Fibroblast of skin of left quadriceps (primary cell): ENCODE measurements around the gene NCKAP5.

Source experiments
- DNase-seq, 2 experiments: peaks; one replicate each; pipeline ENCODE4 v3.0.0-alpha.2; 2013; ENCODE audit warnings: low read depth in 2 of 2

Gene NCKAP5

DNA sequence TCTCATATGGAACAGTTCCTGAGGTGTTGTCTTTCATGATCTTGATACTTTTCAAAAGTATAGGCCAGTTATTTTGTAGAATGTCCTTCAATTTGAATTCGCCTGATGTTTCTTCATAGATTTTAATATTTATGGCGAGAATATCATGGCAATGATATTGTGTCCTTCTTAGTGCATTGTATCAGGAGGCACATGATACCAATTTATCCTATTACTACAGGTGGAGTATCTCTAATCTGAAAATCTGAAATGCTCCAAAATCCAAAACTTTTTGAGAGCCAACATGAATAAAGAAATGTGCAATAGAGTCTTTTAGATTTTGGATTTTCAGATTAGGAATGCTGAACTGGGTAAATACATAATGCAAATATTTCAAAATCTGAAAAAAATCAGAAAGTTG lies 681.7 kb downstream of the NCKAP5 start:
- no peak for DNase-seq

DNA sequence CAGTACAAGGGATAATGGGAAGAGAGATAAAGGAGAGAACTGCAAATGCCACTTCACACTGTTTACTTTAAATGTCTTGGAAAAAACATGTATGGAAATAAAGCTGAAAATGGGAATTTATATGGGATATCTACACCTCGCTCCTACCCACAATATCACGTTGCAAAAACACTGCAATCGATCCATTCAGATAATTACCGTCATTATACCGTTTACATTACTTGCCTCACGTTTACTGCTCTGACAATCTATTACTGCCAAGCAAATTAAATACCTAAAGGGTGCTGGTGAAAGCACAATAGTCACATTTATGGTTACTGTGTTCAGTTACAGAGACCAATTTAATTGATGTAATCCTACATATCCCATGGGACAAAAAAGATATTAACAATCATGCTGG lies 683.6 kb downstream of the NCKAP5 start:
- DNase-seq = no peak

DNA sequence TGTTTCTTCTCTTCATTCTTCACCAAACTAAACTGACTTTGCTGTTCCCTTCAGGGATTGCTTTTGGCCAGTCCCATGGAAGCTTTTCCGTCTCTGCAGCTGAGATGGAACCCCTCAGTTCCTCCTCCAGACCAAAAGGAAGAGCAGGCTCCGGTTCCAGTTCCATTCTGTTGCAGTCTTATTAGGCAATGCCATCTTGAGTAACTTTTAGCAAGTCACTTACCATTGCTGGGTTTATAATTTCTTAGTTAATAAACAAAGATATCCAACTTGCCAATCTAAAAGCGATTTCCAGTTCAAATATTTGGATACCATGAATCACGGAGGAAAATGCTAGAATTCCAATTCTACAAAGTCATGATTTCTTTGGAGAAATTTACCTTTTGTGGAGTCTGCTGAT lies 684.0 kb downstream of the NCKAP5 start:
- DNase-seq = no peak

DNA sequence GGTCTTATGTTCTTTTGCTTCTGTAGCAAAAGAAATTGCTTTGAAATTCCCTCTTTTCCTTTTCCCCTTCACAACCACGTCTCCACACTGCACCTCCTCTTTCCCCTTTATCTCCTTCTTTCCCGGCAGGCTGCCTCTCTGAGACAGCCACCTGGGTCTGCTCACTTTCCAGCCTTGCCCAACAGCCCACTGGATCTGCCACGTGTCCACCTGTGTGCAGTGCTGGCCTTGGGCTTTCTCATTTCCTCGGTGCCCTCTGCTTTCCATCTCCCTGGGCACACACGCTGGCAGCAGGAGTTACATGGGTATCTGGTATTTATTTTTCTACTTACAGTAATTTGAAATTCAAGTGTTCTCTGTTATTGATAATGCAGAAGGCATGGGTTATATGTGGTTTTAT lies 684.8 kb downstream of the NCKAP5 start:
- DNase-seq = no peak

DNA sequence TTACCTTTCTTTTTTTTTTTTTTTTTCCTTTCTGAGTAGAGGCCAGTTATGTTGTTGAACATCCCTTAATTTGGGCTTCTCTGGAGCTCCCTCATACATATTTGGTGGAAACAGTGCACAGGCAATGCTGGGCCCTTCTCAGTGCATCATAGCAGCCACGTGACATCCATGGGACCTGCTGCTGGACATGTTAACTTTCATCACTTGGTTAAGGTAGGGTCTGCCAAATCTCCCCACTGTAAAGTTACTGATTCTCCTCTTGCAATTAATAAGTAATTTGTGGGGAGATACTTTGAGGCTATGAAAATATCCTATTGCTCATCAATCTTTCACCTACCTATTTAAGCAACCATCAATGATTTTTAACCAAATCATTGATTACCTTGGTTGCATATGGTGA lies 686.7 kb downstream of the NCKAP5 start:
- no peak for DNase-seq

DNA sequence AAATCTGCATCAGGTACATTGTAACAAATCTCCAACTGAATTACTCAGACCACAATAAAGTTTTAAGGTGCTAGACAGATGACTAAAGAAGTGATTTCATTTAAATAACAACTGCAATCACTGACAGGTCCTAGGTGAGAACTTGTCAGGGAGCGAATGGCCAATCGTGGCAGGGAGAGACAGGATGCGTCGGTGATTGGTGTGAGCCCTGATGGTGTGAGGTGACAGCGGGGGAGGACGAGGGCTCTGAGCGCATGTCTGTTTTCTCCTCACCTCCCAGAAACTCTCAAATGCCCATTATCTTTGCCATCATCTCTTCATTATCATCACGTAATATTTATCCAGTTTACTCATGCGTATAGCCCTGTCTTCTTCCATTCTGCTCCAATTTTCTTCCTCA lies 690.3 kb downstream of the NCKAP5 start:
- DNase-seq = no peak

DNA sequence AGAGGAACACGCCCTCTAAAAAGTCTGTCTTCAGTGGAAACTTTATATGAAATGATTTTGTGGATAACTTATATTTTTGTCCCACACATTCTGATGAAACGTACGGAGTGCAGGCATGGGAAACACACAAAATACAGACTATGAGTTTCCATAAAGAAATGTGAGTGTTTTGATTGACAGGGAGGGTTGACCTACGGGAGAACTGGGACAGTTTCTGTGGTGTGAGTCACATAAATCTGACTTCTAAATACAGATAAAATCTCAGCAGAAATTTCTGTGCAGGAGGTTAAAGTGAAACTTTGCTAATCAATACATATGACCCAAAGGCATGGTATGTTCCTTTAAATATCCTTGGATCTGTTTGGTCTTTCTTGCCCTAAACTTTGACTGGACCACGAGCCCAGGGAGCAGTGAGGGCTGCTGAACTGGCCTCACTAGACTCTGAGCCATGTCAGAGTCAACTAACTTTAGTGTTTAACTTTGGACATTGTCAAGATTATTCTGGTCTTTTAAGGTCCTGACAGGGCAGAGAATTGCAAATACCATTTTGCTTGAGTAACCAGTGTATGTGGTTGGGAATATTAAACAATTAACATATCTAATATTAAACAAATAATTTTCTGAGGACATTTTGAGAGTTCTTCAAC lies 691.4 kb downstream of the NCKAP5 start:
- no peak for DNase-seq

DNA sequence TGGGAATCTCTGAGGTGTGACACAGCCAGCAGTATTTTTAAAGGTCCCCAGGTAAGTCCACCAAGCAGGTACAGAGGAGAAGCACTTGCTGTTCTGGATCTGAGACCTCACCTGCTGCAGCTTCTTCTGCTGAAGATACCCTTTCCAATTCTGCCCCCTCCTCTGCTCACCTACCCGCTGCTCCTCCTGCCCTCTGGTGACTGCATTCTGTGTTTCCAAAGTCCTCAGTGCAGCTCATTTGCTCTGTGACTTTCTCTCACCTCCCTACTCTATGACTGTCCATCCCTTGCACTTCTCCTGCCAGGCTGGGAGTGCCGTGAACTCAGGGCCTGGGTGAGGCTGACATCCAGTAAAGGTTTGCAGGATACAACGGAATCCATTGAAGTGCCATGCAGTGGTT lies 693.1 kb downstream of the NCKAP5 start:
- DNase-seq = no peak

DNA sequence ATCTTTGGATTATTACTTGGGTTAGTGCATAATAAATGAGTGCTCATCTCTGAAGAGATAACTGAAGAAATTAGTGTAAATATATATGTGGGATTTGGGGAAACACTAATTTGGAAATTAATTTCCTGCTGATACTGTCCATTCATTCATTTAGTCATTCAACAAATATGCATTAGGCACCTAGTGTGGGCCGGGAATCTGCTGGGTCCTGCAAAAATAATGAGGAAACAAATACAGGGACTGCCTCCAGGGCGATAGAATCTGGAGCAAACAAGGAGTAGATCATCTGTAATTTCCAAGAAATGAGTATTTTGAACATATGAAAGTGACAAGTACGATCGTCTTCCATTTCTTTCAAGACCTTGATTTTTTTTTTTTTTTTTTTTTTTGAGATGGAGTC lies 694.5 kb downstream of the NCKAP5 start:
- DNase-seq = no peak

DNA sequence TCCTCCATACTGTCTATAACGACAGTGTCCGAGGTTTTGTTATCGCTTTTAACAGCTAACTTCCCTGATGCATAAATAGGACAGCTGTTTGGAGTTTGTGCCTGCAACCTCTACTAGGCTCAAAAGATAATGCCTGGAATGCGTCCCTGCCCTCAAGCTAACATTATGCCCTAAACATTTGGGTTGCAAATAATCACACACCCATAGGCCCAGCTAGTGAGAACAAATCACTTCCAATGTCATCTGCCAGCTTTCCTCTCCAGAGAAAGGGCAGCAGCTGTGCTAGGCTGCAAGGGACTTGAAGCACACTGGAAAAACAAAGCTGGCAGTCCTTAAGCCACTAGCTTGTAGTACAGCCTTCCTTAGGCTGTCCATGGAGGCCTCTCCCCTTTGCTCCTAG lies 696.4 kb downstream of the NCKAP5 start:
- DNase-seq = no peak

DNA sequence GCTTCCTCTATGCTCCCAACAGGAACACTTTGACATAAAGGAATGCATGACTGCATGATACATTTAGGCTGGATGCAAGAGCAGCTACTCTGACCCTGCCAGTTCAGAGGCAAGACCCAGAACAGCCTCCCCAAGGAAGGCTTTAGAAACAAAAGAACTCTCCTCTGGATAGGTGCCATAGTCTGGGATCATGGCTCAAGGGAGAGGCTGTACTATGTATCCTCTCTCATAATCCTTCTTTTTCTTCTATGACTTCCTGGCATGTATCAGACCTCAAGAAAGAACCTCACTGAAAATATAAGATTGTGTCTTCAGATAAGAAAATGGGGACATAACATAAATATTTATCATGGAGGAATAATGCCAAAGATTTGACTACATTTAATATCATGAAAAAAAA lies 704.3 kb downstream of the NCKAP5 start:
- no peak for DNase-seq

DNA sequence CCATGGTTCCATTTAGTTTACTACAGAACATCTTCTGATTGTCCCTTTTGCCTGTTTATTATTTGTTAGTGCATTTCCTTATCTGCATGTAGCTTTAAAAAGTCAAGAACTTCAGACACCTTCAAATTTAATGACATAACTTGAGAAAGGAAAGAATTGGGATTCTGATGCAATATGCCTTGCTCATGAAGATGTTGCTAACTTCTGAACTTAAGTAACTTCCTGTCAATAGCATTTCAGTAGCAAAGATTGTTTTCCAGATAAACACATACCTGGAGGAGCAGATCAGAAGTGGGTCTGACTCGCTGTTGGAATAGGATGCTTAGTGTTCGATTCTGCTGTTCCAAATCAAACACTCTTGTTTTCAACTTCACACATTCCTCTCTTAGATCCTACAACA lies 708.0 kb downstream of the NCKAP5 start:
- DNase-seq = no peak

DNA sequence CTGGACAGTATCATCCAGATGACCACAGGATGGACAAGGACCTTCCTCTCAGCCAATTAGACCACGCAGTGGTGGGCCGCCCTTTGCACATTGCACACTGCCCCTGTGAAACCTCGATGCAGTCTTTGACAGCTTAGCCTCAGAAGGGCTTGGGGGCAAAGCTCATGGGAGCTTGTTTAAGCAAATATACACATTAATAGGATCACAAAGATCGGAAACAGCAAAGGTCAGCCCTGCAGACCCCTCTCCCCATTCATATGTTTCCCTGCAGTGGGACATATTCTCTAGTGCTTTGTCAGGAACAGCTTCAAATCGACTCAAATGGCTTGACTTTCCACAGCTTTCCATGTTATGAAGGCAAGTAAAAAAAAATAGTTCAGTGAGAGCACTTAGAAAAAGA lies 708.7 kb downstream of the NCKAP5 start:
- no peak for DNase-seq

DNA sequence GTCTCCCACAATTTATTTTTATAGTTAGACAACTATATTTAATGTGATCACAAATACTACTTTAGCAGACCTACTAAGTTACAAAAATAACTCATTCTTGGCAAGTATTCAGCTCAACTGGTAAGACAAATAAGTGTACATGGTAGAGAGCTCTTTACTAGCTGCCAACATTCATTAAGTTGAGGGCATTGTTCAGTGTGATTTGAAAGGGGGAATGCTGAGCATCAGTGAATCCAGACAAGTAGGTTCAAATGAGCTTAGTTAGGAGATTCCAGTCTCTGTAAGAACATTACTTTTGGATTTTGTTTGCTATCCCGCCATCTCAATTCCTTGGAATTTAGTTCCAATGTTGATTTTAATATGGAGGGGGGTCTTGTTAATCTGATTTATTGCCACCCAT lies 710.9 kb downstream of the NCKAP5 start:
- no peak for DNase-seq

DNA sequence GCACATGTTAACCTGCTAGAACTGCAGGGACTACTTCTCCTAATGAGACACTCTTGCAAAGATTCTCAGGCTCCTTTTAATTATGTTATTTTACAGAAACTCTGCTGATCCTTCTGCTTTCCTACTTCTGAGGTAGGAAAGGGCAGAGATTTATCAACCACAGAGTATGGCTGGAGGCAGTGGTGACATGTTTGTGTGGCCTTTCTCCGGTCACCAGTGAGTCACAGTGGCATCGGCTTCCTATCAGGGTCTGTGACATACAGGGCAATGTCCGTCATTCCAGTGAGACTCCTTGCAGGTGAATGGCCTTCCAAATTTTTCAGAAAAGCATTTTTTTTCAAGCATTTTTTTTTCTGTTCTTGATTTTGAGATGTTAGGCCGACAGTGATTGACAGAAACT lies 717.6 kb downstream of the NCKAP5 start:
- DNase-seq = no peak

DNA sequence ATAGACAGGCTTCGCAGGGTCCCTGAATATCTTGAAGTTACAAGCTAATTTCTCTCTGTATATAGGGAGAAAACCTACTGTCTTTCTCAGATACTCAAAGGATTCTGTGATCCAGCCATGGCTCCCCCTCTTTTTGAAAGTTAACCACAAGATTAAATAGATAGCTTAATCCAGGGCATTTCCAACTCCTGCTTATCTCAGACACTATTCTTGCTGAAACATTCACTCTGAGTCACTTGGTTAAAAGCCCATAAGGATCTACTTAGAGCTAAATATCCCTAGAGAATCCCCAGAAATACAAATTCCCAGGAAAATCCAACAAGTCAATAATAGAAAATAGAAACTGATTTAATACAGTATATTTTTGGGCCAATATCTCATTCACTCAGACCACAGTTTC lies 719.1 kb downstream of the NCKAP5 start:
- DNase-seq = peak; percentile 47 to 61

DNA sequence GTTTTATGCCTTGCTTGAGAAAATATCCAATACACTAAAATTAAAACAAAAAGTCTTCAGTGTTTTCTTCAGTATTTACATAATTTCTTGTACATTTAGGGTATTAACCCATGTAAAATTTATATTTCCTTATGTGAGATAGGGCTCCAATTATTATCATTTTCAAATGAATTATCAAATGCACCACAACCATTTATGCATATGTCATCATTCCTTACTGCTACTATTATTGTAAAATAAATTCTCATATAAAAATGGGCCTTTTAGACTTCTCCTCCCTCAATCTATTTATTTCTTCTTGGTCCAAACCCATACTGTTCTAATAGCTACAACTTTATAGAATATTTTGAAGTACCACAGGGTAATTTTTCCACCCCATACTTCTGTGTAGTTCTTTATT lies 722.9 kb downstream of the NCKAP5 start:
- no peak for DNase-seq

DNA sequence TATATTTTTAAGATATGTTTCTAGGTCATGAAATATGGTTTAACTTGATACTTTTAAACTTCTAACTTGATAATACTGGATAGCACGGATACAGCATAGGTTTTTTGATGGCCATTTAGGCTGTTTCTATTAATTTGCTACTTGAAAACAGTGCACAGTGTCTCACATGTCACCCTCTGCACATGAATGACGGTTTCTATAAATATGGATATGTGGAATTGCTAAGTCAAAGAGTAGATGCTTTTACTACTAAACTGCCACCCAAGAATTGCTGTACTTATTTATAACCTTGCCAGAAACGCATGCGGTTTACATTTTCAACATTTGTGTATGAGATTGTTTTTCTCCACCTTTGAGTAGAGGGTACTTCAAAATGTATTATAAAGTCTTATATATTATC lies 723.7 kb downstream of the NCKAP5 start:
- no peak for DNase-seq

DNA sequence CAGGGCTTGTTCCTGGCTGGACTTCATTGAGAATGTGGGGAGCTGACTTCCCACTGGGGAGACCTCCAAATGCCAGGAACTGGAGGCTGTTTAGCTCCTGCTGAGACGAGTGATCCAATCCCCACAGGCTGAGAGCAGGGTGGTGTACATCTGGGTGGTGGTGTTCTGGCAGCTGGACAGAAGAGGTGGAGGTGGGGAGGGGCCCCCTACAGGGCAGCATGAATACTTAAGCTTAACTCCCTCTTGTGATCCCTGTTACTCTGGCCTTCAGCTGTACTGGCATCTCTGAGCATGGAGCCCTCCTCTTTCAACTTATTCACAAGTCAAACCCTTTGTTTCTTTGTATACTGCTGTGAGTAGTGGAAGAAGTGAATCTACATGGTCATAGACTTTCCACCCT lies 730.5 kb downstream of the NCKAP5 start:
- no peak for DNase-seq

DNA sequence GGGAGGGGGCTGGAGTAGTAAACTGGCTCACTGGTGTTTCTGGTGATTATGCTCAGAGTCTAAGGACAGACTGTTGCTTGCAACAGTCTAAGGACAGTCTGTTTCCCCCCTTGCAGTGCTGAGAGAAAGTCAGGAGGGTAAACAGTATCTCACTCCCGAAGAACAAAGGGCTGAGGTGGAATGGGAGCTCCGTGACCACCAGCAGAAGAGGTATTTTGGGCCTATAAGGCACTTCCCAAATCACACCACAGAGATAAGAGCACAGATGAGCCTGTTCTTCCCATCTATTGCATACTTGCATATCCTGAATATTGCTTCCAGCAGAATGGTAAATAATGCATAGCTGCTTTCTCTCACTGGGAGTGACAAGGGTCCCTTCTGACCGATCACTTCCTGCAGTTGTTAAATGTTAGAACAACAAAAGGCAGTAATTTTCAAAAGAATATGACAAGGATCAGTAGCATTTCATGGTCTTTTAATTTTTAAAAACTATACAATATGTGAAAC lies 737.9 kb downstream of the NCKAP5 start:
- no peak for DNase-seq

DNA sequence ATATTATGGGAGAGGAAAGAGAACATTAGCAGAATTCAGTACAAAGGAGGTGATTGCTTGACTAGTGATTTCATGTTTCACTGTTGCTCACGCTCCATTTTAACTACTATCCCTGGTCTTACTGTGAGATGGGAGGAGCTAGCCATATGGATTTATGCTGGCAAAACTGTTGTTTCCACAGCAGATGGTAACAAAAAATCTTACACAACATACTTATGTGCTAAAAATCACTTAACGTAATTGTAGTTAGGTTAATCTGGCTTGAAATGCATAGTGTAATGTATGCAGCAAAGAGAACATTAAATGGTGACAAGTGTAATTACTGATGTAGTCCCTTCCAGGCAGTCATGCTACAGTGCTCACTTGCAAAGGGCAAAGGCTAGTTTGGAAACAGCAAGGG lies 742.7 kb downstream of the NCKAP5 start:
- no peak for DNase-seq

DNA sequence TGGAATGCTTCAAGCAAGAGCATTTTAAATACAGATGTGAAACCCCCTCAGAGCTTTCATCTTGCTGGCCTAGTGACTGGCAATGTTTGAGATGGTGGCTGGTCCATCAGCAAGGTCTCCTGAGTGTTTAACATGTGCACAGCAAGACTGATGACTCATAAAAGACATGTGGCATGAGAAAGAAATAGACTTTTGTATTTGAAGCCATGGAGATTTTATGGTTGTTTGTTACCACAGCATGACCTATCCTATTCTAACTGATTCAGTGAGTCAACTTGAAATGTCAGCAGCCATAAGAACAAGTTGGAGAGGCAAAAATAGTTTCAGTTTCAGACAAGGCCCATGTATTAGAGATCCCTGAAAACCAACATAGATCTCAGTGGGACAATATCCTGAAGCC lies 743.5 kb downstream of the NCKAP5 start:
- DNase-seq = no peak

DNA sequence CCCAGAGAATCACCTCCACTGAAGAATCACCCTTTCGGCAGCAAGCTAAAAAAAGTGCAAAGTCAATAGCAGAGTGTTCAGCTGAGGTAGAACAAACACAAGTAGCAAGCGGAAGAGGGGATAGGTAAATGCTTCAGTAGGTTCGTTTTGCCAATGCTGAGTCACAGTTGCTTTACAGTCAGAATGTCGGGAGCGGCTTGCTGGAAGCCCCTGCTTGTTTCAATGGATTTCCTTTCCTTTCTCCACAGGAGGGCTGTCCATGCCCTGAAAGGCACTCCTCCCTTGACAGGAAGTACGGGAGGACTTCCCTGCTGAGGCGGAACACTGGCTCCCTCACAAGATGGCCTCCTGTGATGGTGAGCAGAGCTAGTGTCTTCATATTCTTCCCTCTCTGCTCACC lies 752.0 kb downstream of the NCKAP5 start:
- no peak for DNase-seq

DNA sequence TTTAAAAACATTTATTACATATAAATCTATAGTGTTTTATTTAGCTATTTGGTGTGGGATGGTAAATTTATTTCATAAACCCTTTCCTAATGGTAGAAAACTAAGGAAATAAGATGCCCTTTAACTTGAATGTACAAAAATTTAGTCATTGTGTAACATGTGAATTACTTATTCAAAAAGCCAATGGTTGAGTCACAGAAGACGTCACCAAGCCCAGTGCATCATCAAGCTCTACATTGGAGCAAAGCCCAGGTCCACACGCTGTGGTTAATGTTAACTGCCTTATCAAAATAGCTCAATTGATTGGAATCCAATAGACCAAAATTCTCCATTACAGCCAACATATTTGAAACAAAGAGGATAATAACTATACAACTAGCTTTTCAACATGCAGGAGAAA lies 752.7 kb downstream of the NCKAP5 start:
- peak; percentile 64 to 66 for DNase-seq
